IPS-15b (cell line): Measurements from ENCODE around the gene PKNOX2.

Experiments used
- H3K27me3 ChIP-seq: one replicate; pipeline ENCODE4 v1.6.1; 2013; ENCODE audit warnings: low read length; ENCODE audit not compliant: control insufficient read depth, insufficient read depth
- H3K36me3 ChIP-seq: one replicate; pipeline ENCODE4 v1.6.1; 2013; ENCODE audit warnings: low read length; ENCODE audit not compliant: control insufficient read depth, insufficient read depth
- H3K4me1 ChIP-seq: one replicate; pipeline ENCODE4 v1.6.1; 2013; ENCODE audit warnings: mild to moderate bottlenecking, low read length; ENCODE audit not compliant: control insufficient read depth, insufficient read depth
- H3K4me3 ChIP-seq: one replicate; pipeline ENCODE4 v1.5.1; 2013; ENCODE audit warnings: low read depth, low read length
- H3K9ac ChIP-seq: one replicate; pipeline ENCODE4 v1.6.1; 2013; ENCODE audit warnings: low read depth, mild to moderate bottlenecking, low read length
- H3K9me3 ChIP-seq: one replicate; pipeline ENCODE4 v1.6.1; 2013; ENCODE audit warnings: mild to moderate bottlenecking, low read length; ENCODE audit not compliant: control insufficient read depth, insufficient read depth

Gene PKNOX2

DNA sequence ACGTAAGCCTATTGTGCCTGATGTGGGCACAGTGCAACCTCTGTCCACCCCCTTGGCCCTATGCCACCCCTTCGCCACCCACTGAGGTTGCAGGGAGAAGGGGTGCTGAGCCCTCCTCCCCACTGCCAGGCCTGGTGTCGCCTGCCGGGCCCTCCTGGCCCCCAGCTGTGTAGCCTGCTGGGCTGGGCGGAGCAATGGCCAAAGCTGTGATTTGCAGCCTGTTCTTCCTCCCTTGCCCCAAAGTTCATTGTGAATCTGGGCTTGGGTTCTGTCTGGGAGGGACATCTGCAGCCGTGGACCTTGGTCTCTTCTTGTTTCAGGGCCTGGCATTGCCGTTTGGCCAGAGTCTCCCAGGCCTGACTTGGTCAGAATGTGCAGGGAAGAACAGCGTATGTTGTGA lies 121.9 kb downstream of the PKNOX2 start:
- no peak overlapping the region for H3K4me3 ChIP-seq
- H3K36me3 ChIP-seq = no peaks in the 10 kb centered on the region
- H3K27me3 ChIP-seq = peaks cover 2% of the 10 kb centered on the region
- peaks cover 9% of the 10 kb centered on the region for H3K4me1 ChIP-seq
- no peaks in the 10 kb centered on the region for H3K9me3 ChIP-seq
- no peak overlapping the region for H3K9ac ChIP-seq

DNA sequence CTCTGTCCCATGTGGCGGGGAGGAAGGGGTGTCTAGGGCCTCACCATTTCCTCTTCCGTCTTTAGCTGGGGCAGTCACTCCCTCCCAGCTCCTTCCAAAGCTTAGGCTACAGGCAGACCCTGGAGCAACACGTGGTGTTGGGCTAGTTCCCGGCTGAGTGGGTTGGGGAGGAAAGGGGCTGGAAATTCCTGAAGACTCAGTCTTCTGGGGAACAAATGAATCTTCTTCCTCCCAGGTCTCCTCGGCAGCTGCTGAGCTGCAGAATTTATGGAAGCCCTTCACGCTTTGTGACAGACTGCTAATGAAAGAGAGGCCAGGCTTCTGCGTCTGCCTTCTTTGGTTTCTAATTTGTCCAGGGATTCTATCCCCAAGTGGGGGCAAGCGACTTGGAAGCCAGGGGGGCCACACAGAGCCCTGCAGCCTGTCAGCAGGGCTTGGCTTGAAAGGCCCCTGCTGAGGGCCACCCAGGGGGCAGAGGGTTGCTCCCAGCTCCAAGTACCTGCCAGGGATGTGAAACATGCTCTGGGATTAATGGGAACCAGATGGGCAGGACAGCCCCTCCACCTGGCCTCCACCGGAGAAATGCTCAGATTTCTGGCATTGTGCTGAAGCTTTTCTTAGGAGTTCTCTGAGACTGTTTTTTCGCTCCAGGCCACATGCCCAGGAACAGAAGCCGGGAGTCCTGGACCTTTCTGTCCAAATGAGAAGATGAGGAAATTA lies 123.1 kb downstream of the PKNOX2 start:
- no peak overlapping the region for H3K9ac ChIP-seq
- peaks cover 2% of the 10 kb centered on the region for H3K27me3 ChIP-seq
- H3K36me3 ChIP-seq = no peaks in the 10 kb centered on the region
- no peaks in the 10 kb centered on the region for H3K9me3 ChIP-seq
- H3K4me1 ChIP-seq = peaks cover 9% of the 10 kb centered on the region
- no peak overlapping the region for H3K4me3 ChIP-seq

DNA sequence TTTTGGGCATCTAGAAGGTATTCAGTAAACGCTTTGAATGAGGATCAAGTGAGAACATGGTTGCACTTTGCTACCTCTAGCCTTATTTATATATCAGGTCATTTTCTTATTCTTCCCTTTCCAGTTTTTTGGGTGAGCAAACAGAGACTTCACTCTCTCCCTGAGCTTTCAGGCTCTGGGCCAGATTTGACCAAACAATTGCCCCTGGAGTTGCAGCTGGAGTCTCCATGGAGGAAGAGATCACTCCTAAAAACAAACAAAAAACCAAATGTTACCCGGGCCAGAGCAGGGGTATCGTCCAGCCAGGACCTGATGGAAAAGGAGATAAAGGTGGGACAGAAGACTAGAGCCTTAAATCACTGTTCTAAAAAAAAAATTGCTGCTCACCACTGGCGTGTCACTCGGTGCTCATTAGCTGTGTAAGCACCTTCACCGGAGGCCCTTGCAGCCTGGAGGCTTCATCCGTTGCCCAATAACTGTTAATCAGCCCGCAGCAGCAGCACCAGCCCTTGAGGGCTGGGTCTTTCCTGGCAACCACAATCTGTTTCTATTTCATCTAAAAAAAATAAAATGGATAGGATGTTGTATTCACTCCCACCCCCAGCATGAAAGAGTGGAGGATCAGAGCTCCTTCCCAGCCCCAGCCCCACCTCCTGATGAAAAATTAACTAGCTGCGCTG lies 125.0 kb downstream of the PKNOX2 start:
- no peaks in the 10 kb centered on the region for H3K9me3 ChIP-seq
- H3K36me3 ChIP-seq = no peaks in the 10 kb centered on the region
- H3K4me3 ChIP-seq = no peak overlapping the region
- H3K4me1 ChIP-seq = peaks cover 9% of the 10 kb centered on the region
- no peak overlapping the region for H3K9ac ChIP-seq
- peaks cover 2% of the 10 kb centered on the region for H3K27me3 ChIP-seq

DNA sequence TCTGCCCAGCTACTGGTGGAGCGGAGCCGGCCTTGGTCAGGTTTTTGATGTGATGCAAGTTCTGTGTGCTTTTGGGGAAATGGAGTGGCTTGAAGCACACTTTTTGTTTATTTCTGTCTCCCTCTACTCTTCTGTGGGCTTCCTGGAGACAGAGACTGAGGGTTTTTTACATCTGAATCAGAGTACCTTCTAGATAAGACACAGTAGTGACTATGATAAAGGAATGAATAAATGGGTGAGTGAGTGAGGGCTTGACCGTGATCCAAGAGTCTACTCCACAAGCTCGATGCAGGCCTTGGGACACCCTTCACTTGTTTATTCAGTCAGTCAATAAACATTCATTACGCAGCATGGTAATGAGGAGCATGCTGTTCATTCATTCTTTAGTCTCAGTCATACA lies 125.7 kb downstream of the PKNOX2 start:
- no peak overlapping the region for H3K4me3 ChIP-seq
- H3K9me3 ChIP-seq = no peaks in the 10 kb centered on the region
- H3K4me1 ChIP-seq = peaks cover 9% of the 10 kb centered on the region
- H3K9ac ChIP-seq = no peak overlapping the region
- H3K36me3 ChIP-seq = no peaks in the 10 kb centered on the region
- peaks cover 2% of the 10 kb centered on the region for H3K27me3 ChIP-seq

DNA sequence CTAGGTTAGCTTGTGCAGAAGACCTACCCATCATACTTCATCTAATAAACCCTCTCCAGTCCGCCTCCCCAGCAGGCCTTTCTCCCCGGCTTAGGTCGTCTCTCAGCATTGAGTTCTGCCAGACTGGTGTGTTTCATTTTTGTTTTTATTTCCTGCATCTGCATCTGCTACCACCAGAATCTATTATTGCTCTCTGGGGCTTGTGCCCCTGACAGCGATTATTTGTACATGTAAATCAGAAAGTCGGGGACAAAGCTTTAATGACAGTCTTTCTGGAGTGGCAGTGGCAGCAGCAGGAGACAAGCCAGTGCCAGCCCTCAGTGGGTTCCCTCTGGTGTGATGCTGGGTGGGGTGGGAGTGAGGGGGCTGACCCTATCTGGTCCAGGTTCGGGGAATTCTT lies 127.5 kb downstream of the PKNOX2 start:
- no peak overlapping the region for H3K9ac ChIP-seq
- H3K4me1 ChIP-seq = peaks cover 4% of the 10 kb centered on the region
- no peak overlapping the region for H3K4me3 ChIP-seq
- H3K27me3 ChIP-seq = no peaks in the 10 kb centered on the region
- H3K36me3 ChIP-seq = no peaks in the 10 kb centered on the region
- no peaks in the 10 kb centered on the region for H3K9me3 ChIP-seq

DNA sequence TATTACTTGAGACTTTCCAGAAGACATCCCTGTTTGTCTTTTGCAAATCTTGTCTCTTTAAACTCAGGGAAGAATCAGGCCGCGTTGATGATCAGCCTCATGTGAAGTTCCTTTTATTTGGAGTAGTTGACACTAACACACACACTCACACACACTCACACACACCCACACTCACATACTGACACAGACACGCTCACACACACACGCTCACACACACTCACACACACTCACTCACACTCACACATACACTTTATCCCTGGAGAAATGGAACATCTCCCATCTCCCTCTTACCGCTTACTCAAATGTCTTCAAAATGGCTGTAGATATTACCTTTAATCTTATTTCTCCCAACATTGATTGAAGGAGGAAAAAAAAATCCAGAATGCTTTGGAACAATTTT lies 129.0 kb downstream of the PKNOX2 start:
- H3K27me3 ChIP-seq = no peaks in the 10 kb centered on the region
- H3K4me3 ChIP-seq = no peak overlapping the region
- no peaks in the 10 kb centered on the region for H3K4me1 ChIP-seq
- no peaks in the 10 kb centered on the region for H3K36me3 ChIP-seq
- no peak overlapping the region for H3K9ac ChIP-seq
- no peaks in the 10 kb centered on the region for H3K9me3 ChIP-seq

DNA sequence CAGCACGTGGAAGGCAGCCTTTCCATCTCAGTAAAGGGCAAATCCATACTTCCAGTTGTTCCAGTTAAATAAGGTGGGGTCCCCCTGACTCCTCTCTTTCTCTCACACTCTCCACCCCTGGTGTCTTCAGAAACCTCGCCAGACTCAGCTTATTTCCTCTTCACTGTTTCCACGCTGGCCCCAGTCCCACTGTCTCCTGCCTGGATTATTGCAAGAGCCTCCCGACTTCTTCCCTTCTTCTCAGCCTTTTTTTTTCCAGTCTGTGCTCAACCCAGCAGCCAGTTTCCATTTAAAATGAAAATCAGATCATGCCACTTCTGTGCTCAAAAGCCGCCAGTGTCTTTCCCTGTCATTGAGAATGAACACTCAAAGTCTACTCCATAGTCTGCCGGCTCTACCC lies 131.4 kb downstream of the PKNOX2 start:
- no peaks in the 10 kb centered on the region for H3K27me3 ChIP-seq
- no peaks in the 10 kb centered on the region for H3K36me3 ChIP-seq
- no peaks in the 10 kb centered on the region for H3K4me1 ChIP-seq
- H3K4me3 ChIP-seq = no peak overlapping the region
- H3K9me3 ChIP-seq = no peaks in the 10 kb centered on the region
- no peak overlapping the region for H3K9ac ChIP-seq

DNA sequence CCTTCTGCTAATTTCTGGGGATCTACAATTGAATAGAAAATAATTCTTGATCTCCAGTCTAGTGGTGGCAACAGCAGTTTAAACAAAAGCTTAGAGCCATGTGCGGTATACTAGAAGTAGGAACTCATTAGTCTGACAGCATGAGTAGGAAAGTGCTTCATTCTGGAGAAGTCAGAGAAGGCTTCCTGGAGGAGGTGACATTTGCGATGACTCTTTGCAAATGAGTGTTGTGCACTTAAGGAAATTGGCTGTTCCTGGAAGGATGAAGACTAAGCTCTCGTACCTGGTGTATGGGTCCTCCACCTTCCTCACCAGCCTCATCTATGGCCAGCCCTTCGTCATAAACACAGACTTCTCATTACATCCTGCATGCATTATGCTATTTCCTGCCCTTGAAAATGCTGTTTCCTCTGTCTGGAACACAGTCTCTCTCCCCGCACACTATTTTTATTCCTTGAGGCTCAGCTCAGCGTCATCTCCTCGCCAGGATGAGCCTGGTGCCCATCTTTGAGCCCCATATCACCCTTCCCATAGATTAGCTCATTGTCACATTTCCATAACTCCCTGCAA lies 132.9 kb downstream of the PKNOX2 start:
- H3K36me3 ChIP-seq = no peaks in the 10 kb centered on the region
- H3K9ac ChIP-seq = no peak overlapping the region
- no peaks in the 10 kb centered on the region for H3K9me3 ChIP-seq
- H3K27me3 ChIP-seq = no peaks in the 10 kb centered on the region
- no peaks in the 10 kb centered on the region for H3K4me1 ChIP-seq
- no peak overlapping the region for H3K4me3 ChIP-seq

DNA sequence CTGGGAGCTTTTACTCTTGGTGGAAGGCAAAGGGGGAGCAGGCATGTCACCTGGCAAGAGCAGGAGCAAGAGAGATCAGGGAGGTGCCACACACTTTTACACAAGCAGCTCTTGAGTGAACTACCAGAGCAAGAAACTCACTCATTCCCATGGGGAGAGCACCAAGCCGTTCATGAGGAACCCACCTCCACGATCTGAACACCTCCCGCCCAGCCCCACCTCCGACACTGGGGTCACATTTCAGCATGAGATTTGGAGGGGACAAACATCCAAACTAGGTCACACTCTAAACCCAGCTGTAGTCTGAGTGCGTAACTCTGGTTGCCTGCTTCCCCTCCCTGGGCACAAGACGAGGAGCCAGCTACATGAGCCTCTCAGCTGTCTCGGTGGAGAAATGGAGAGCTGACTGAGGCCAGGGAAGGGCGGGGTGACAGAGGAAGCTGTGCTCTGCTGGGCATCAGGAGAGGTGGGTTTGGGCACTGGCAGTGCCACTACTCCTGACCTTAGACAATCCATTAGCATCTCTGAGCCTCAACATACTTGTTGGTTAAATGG lies 134.6 kb downstream of the PKNOX2 start:
- Histone ChIP-seq H3K9ac (no peak overlapping the region), H3K27me3 (no peaks in the 10 kb centered on the region), H3K4me1 (no peaks in the 10 kb centered on the region), H3K36me3 (no peaks in the 10 kb centered on the region), H3K9me3 (no peaks in the 10 kb centered on the region), H3K4me3 (no peak overlapping the region)

DNA sequence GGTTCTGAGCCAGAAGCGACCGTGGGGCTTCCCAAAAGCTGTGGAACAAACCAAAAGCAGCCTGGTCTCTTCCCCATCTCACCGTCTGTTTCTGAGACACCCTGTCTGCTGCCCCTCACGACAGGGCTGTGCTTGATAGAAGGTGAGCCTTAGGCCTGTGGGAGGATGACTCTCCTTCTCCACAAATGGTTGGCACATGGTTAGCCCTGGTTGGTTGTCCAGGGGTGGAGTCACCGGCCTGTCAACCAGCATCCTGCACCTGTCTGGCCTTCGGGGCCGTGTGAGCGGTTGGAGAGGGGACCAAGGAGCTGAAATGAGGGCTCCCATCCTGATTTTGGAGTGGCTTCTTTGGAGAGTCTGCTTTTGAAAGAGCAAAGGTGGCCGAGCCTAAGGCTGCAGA lies 135.3 kb downstream of the PKNOX2 start:
- no peaks in the 10 kb centered on the region for H3K27me3 ChIP-seq
- H3K4me3 ChIP-seq = no peak overlapping the region
- H3K9me3 ChIP-seq = no peaks in the 10 kb centered on the region
- H3K4me1 ChIP-seq = no peaks in the 10 kb centered on the region
- H3K36me3 ChIP-seq = no peaks in the 10 kb centered on the region
- H3K9ac ChIP-seq = no peak overlapping the region

DNA sequence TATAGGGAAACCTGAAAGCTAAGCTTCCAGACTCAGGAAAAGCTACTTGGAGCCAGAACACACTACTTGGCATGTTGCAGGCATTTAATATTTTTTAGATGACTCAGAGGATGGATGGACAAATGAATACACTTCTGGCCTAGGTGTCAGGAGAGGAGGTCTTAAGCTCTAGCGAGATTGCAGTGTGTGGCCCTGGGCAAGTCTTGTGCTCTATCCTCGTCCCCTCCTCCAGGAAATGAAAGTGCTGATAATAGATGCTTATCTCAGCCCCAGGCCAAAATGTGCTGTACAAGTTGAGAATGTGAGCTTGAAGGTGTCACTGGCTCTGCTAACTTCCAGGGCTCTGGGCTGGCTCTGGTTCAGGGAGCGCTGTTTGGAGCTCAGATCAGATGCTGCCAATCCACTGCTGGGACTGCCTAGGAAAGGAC lies 136.3 kb downstream of the PKNOX2 start:
- no peaks in the 10 kb centered on the region for H3K9me3 ChIP-seq
- no peaks in the 10 kb centered on the region for H3K36me3 ChIP-seq
- H3K9ac ChIP-seq = no peak overlapping the region
- H3K4me1 ChIP-seq = no peaks in the 10 kb centered on the region
- no peak overlapping the region for H3K4me3 ChIP-seq
- H3K27me3 ChIP-seq = no peaks in the 10 kb centered on the region

DNA sequence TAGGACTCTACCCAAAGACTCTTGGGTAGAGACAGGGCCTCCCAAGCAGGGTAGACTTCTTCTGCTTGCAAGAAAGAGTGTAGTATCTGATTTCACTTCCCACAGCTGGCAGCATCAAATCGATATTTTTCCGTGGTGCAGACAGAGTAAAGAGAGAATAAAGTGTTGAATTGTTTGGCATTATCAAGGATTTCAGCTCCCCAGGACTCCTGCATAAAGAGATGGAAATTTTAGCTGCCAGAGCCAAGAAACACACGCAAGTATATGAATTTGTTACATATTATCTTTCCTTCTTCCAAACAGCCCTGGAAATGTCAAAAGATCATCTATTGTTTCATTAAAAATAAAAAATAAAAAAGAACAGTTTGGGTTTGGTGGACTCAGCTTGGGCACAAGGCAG lies 136.8 kb downstream of the PKNOX2 start:
- H3K9me3 ChIP-seq = no peaks in the 10 kb centered on the region
- no peaks in the 10 kb centered on the region for H3K27me3 ChIP-seq
- no peaks in the 10 kb centered on the region for H3K36me3 ChIP-seq

More for the DNA sequence above, 136.8 kb downstream of the PKNOX2 start:
- no peak overlapping the region for H3K9ac ChIP-seq
- H3K4me3 ChIP-seq = no peak overlapping the region
- peaks cover under 1% of the 10 kb centered on the region for H3K4me1 ChIP-seq
